ENCODE results near the gene NMRK1.

Gene NMRK1

GRCh38 chr9:75087824-75088645 lies at the start of gene NMRK1, which contains the start of gene OSTF1:
Gene NMRK1 (minus strand): TSS chr9:75088155. CDS start chr9:75083115, 5,040 bp downstream.
Gene OSTF1 (plus strand): TSS chr9:75088514. CDS start chr9:75088693, 179 bp downstream.
- DNase-seq (ENCODE audit: low read depth in 2 of 2): peak; percentile 80 to 90

GRCh38 chr9:75134495-75134894 lies 46.5 kb upstream of the NMRK1 start:
- no peak for DNase-seq (ENCODE audit: low read depth in 2 of 2)

GRCh38 chr9:75133396-75133795 lies 45.4 kb upstream of the NMRK1 start:
- DNase-seq (ENCODE audit: low read depth in 2 of 2): no peak

GRCh38 chr9:75132244-75132643 lies 44.3 kb upstream of the NMRK1 start:
- DNase-seq (ENCODE audit: low read depth in 2 of 2): no peak

- no peak for DNase-seq (ENCODE audit: low read depth in 2 of 2)
Observed at GRCh38 chr9:75131700-75132099, 43.7 kb upstream of the NMRK1 start.

GRCh38 chr9:75130621-75131230 lies 42.8 kb upstream of the NMRK1 start:
- no peak for DNase-seq (ENCODE audit: low read depth in 2 of 2)

GRCh38 chr9:75130172-75130571 lies 42.2 kb upstream of the NMRK1 start:
- DNase-seq (ENCODE audit: low read depth in 2 of 2): no peak

GRCh38 chr9:75128535-75128934 lies 40.6 kb upstream of the NMRK1 start:
- DNase-seq (ENCODE audit: low read depth in 2 of 2): no peak

GRCh38 chr9:75123696-75124095 lies 35.7 kb upstream of the NMRK1 start:
- DNase-seq (ENCODE audit: low read depth in 2 of 2): no peak

- no peak for DNase-seq (ENCODE audit: low read depth in 2 of 2)
Observed at GRCh38 chr9:75121914-75122558, 34.1 kb upstream of the NMRK1 start.

- no peak for DNase-seq (ENCODE audit: low read depth in 2 of 2)
Observed at GRCh38 chr9:75120686-75121085, 32.7 kb upstream of the NMRK1 start.

GRCh38 chr9:75117564-75117963 lies 29.6 kb upstream of the NMRK1 start:
- no peak for DNase-seq (ENCODE audit: low read depth in 2 of 2)

GRCh38 chr9:75116306-75116705 lies 28.4 kb upstream of the NMRK1 start:
- DNase-seq (ENCODE audit: low read depth in 2 of 2): no peak

- DNase-seq (ENCODE audit: low read depth in 2 of 2): no peak
Observed at GRCh38 chr9:75112789-75113188, 24.8 kb upstream of the NMRK1 start.

- DNase-seq (ENCODE audit: low read depth in 2 of 2): no peak
Observed at GRCh38 chr9:75111019-75111622, 23.2 kb upstream of the NMRK1 start.

- DNase-seq (ENCODE audit: low read depth in 2 of 2): no peak
Observed at GRCh38 chr9:75109210-75109839, 21.4 kb upstream of the NMRK1 start.

- no peak for DNase-seq (ENCODE audit: low read depth in 2 of 2)
Observed at GRCh38 chr9:75108571-75108970, 20.6 kb upstream of the NMRK1 start.

GRCh38 chr9:75106857-75107256 lies 18.9 kb upstream of the NMRK1 start:
- no peak for DNase-seq (ENCODE audit: low read depth in 2 of 2)

- DNase-seq (ENCODE audit: low read depth in 2 of 2): no peak
Observed at GRCh38 chr9:75105841-75106240, 17.9 kb upstream of the NMRK1 start.

- DNase-seq (ENCODE audit: low read depth in 2 of 2): no peak
Observed at GRCh38 chr9:75105019-75105540, 17.1 kb upstream of the NMRK1 start.

GRCh38 chr9:75104607-75105006 lies 16.7 kb upstream of the NMRK1 start:
- DNase-seq (ENCODE audit: low read depth in 2 of 2): no peak

Data from stimulated activated CD4-positive, alpha-beta T cell treated with anti-CD3 and anti-CD28 coated beads, Interleukin-1b, Interleukin-23, amount 100 ng/mL, for 4 hours (primary cell).